ENCODE results near the gene NUP210L. TPM values are rescaled to one million over a fixed set of nuclear protein-coding genes. Genes with fewer than 3 reads are reported as not detected.

Gene NUP210L
- total and polyA plus RNA-seq, 2 experiments from 2014 or later = not detected

GRCh38 chr1:153970346-153970745, 184.5 kb downstream of the NUP210L start:
- Histone ChIP-seq H3K4me1 (ENCODE audit: low read depth) (peaks cover 8% of the 10 kb centered on the region), H3K27ac (no peak overlapping the region), H3K36me3 (peaks cover 13% of the 10 kb centered on the region), H3K9me3 (ENCODE audit: low read depth) (no peaks in the 10 kb centered on the region), H3K4me3 (no peak overlapping the region), H3K27me3 (no peaks in the 10 kb centered on the region)
- TF ChIP-seq, protein P1, sequence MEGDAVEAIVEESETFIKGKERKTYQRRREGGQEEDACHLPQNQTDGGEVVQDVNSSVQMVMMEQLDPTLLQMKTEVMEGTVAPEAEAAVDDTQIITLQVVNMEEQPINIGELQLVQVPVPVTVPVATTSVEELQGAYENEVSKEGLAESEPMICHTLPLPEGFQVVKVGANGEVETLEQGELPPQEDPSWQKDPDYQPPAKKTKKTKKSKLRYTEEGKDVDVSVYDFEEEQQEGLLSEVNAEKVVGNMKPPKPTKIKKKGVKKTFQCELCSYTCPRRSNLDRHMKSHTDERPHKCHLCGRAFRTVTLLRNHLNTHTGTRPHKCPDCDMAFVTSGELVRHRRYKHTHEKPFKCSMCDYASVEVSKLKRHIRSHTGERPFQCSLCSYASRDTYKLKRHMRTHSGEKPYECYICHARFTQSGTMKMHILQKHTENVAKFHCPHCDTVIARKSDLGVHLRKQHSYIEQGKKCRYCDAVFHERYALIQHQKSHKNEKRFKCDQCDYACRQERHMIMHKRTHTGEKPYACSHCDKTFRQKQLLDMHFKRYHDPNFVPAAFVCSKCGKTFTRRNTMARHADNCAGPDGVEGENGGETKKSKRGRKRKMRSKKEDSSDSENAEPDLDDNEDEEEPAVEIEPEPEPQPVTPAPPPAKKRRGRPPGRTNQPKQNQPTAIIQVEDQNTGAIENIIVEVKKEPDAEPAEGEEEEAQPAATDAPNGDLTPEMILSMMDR (IDR thresholded peaks at IDR 0.05; ENCODE audit: low read depth, low read length) = no peak
- no peak for DNase-seq (ENCODE audit: low read depth in 1 of 2, low spot score in 1 of 2)

GRCh38 chr1:153968972-153969371, 185.9 kb downstream of the NUP210L start:
- H3K9me3 ChIP-seq (ENCODE audit: low read depth) = no peaks in the 10 kb centered on the region
- H3K27me3 ChIP-seq = no peaks in the 10 kb centered on the region
- no peak for DNase-seq (ENCODE audit: low read depth in 1 of 2, low spot score in 1 of 2)
- peak overlapping the region; percentile 92 for H3K27ac ChIP-seq
- H3K4me1 ChIP-seq (ENCODE audit: low read depth) = peaks cover 8% of the 10 kb centered on the region
- H3K4me3 ChIP-seq = peak overlapping the region; percentile 57
- TF ChIP-seq, protein P1 (IDR thresholded peaks at IDR 0.05; ENCODE audit: low read depth, low read length) = no peak
- H3K36me3 ChIP-seq = peaks cover 3% of the 10 kb centered on the region

DNA sequence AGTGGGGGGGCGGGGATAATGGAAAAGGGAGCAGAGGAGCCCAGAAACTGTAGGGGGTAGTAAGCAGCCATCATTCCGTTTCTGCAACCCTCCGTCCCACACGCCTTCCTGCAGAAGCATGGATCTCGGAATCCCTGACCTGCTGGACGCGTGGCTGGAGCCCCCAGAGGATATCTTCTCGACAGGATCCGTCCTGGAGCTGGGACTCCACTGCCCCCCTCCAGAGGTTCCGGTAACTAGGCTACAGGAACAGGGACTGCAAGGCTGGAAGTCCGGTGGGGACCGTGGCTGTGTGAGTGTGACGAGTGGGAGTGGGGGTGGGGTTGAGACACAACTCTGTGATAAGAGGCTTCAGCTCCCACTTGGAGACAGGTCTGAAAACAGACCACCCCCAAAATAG, 186.5 kb downstream of the NUP210L start:
- Histone ChIP-seq H3K36me3 (no peaks in the 10 kb centered on the region), H3K27ac (peak overlapping the region; percentile 92), H3K27me3 (no peaks in the 10 kb centered on the region), H3K4me1 (ENCODE audit: low read depth) (peaks cover 8% of the 10 kb centered on the region), H3K4me3 (peak overlapping the region; percentile 57), H3K9me3 (ENCODE audit: low read depth) (no peaks in the 10 kb centered on the region)
- TF ChIP-seq, protein P1 (IDR thresholded peaks at IDR 0.05; ENCODE audit: low read depth, low read length) = no peak
- no peak for DNase-seq (ENCODE audit: low read depth in 1 of 2, low spot score in 1 of 2)

DNA sequence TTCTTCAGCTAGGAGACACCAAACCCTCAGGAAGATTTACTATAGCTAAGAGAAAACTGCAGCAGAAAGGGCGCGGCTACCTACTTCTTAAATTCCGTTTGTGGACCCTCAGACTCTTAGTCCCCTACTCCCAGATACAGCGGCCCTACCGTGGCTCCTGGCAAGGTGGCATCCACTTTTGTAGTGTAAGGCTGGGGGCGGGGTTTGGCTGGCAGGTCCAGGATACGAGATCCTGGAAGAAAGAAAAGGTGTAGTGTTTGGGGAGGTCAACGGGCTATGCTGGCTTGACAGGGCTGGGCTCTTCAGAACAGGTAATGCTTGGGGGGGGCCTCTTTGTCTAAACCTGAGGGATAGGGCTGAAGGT, 186.9 kb downstream of the NUP210L start:
- TF ChIP-seq, protein P1 (IDR thresholded peaks at IDR 0.05; ENCODE audit: low read depth, low read length) = no peak
- DNase-seq (ENCODE audit: low read depth in 1 of 2, low spot score in 1 of 2) = no peak

DNA sequence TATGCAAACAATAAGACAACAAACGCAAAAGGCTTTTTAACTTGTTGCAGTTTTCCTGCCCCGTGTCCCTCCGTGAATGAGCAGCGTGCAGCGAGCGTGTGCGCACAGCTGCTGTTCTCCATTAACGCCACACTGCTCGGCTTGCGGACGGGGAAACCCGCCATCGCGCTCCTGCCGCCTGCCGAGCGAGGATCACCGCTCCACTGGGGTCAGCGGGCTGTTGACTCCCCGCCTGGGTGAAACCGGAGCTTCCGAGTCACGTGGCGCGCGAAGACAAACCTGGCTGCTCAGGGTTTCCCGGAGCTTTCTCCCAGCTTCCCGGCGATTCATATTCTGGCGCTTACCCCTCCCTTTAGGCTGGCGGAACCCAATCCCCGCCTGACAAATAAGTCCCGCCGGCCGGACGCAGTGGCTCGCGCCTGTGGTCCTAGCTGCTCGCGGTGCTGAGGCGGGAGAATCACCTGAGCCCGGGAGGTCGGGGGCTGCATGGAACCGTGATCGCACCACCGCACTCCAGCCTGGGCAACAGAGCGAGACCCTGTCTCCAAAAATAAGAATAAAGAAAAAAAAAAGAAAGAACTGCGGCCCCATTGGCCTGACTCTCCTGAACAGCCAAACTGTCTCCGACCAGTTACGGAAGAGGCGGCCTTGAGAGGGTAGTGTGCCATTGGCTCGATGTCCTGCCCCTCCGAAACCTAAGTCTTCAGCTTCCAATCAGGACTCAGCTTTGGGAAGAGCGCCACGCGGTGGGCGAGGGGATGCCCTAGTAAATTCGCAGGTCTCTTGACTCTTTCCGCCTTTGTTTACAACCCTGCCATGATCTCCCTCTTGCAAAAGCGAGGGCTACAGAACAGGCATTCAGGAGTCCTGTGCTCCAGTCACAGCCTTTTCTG, 187.5 kb downstream of the NUP210L start, which contains the start of gene CREB3L4:
CREB3L4 (plus strand) TSS at position 796 of the 893 bp plus-strand sequence. CDS start 624 bp downstream, outside the sequence.
- H3K36me3 ChIP-seq = no peaks in the 10 kb centered on the region
- peaks cover 10% of the 10 kb centered on the region for H3K4me1 ChIP-seq (ENCODE audit: low read depth)
- peak; percentile 98 to 99 for DNase-seq (ENCODE audit: low read depth in 1 of 2, low spot score in 1 of 2)
- H3K9me3 ChIP-seq (ENCODE audit: low read depth) = no peaks in the 10 kb centered on the region
- peak within 1 kb of the TSS; percentile 92 for H3K27ac ChIP-seq
- H3K27me3 ChIP-seq = no peaks in the 10 kb centered on the region
- TF ChIP-seq, protein P1 (IDR thresholded peaks at IDR 0.05; ENCODE audit: low read depth, low read length) = peak; percentile 48
- H3K4me3 ChIP-seq = peak within 1 kb of the TSS; percentile 57

More for the DNA sequence above, 186.9 kb downstream of the NUP210L start:
- Histone ChIP-seq H3K36me3 (no peaks in the 10 kb centered on the region), H3K27me3 (no peaks in the 10 kb centered on the region), H3K27ac (peak overlapping the region; percentile 92), H3K4me3 (peak overlapping the region; percentile 57), H3K4me1 (ENCODE audit: low read depth) (peaks cover 8% of the 10 kb centered on the region), H3K9me3 (ENCODE audit: low read depth) (no peaks in the 10 kb centered on the region)

Data from cardiac muscle cell (in vitro differentiated cells and primary cell).